ENCODE results near the gene HAND2.

- TF ChIP-seq CTCF (IDR thresholded peaks at IDR 0.05) (no peak), ZFX (IDR thresholded peaks at IDR 0.05; ENCODE audit: borderline replicate concordance) (no peak)
Observed at GRCh38 chr4:173546776-173547175, 16.7 kb upstream of the HAND2 start.

Data from 22Rv1 (cell line).